Activated T-cell treated with anti-CD3 and anti-CD28 coated beads, Interleukin-2, amount 50 U/mL, for 48 hours (primary cell): ENCODE measurements around the gene GADD45GIP1.
"Not testable (repeated sequence)": the region's sequence is repeated elsewhere in the genome, so short reads cannot be mapped to it uniquely, and the experiment has no call there.

ENCODE experiments used
- DNase-seq, 2 experiments: peaks; one replicate each; pipeline ENCODE4 v3.0.0-alpha.2; 2020

Gene GADD45GIP1

DNA sequence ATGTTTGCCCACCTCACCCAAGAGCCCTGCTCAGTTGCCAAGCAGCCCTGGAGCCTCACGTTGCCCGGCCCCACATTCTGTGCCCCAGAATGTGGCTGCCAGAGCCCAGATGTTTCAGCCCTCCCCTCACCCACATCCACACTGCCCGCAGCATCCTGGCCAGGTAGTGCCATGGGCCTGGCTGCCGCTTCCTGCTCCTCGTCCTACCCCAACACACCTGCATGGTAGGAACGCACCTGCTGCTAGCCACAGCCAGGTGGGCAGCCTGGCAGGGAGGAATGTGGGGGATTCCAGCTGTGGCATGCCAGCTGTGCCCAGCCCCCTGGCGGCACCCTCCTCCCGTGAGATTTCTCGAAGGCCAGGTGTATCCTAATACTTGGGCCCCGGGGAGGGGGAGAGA lies 30.8 kb upstream of the GADD45GIP1 start:
- no peak for DNase-seq

DNA sequence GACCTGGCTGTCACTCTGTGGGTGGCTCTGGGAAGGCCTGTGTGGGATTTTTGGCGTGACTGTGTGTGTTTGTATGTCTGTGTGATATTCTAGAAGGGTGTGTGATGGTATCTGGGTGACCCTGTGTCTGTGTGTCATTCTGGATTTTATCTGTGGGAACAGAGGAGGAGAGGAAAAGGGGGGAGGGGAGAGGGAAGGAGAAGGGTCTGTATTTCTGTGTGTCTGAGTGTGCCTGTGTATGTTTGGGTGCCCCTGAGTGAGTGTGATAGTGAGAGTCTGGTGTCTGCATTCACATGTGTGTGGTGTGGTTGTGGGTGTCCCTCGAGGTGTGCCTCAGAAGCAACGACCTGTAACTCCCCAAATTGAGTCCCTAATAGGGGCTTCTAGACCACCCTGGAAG lies 30.2 kb upstream of the GADD45GIP1 start:
- no peak for DNase-seq

DNA sequence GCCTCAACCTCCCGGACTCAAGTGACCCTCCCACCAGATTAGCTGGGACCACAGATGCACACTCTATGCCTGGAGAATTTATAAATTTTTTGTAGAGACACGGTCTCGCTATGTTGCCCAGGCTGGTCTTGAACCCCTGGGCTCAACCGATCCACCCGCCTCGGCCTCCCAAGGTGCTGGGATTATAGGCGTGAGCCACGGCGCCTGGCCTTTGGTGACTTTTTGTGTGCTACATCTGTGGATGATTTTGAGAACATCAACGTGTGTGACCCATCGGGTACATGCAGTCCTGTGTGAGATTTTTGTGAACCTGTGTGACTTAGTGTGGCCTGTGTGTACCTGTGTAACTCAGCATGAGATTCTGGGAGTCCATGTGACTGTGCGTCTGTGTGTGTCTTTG lies 29.7 kb upstream of the GADD45GIP1 start:
- no peak for DNase-seq

DNA sequence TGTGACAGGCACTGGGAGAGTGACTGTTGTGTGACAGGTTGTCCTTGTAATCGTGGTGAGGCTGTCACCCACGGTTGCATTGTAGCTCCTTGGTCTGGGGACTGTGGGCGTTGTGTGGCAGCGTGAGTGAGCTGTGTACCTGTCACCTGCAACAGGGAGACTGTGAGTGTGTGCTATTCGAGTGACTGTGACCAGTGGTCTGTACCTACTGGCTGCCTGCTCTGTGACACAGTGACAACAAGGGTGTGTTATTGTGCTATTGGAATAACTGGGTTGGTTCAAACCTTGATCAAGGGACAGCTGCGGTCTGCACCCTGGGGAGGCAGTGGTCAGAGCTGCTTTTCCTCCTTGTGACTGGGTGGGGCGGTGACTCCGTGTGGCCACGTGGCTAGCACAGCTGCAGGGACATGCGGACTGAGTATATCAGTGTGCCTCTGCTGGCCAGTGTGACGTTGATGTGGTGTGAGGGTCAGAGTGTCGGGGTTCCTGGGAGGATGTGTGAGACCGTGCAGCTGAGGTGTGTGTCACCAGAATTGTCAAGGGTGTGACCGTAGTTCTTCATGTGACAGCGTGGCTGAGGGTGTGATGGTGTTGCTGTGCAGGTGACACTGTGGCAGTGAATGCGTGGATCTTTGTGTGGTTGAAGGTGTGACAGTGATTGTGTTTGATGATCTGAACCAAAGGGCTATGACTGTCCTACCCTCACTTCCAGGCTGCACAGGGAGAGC lies 28.2 kb upstream of the GADD45GIP1 start:
- no peak for DNase-seq

DNA sequence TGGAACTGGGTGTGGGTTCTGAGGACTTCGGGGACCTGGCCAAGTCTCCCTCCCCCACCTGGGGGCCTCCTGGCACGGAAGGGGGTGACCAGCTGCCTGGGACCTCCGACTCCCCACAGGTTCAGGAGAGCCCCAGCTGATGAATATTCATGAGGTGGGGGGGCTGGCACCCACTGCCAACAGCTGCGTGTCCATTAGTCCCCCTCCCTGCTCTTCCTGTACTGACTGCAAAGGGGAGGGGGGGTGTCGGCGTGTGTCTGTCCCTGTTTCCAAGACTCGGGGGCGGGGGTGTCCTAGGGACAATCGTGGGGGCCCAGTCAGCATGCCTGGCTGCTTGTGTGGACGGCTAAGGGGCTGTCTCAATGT lies 27.6 kb upstream of the GADD45GIP1 start:
- DNase-seq = no peak

DNA sequence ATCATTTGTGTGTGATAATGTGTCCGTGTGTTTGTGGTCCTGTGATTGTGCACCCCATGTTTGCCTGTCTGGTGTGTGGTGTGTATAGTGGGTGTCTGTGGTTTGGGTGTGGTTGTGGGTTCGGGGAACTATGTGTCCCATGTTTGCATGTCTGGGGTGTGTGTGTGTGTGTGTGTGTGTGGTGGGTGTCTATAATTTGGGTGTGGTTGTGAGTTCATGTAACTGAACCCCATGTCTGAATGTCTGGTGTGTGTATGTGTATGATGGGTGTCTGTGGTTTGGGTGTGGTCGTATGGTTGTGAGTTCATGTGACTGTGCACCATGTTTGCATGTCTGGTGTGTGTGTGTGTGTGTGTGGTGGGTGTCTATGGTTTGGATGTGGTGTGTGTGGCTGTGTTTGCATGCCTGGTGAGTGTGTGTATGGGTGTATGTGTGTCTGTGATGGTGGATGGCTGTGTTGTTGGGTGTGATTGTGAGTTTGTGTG lies 27.2 kb upstream of the GADD45GIP1 start:
- no peak for DNase-seq

DNA sequence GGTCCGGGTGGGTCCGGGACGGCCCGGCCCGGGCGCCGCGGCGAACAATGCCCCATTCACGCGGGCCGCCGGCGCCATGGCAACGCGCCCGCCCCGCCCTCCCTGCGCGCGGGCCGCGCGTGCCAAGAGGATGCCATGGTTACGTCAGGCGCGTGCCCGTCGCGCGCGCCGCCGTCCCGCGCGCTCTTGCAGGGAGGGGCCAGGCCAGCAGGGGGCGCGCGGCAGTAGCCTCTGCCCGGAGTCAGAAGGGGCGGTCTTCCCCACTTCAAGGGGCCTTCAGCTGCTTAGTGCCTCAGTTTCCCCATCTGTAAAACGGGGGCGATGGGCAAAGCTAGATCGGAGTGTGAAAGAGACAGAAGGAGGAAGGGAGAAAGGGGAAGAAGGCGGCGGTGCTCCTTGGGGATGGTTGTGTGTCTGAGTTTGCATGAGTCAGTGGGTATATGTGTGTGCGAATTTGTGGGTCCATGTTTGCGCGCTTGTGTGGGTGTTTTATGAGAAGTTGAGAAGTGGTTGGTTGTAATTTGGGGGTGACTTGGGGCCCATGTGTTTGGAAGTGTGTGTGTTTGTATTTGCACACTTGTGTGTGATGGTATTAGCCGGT lies 26.6 kb upstream of the GADD45GIP1 start:
- peak; percentile 92 for DNase-seq

DNA sequence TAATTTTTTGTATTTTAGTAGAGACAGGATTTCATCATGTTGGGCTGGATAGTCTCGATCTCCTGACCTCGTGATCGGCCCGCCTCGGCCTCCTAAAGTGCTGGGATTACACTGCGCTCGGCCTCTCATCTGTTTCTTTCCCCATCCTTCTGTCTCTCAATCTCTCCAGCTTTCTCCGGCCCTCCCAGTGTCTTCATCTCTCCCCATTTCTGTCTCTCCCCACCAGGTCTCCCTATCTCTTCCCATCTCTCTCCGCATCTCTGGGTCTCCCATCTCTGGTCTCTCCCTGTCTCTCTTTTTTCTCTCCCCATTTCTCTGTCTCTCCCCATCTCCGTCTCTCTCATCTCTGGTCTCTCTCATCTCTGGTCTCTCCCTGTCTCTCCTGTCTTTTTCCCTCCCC lies 26.1 kb upstream of the GADD45GIP1 start:
- DNase-seq = no peak

DNA sequence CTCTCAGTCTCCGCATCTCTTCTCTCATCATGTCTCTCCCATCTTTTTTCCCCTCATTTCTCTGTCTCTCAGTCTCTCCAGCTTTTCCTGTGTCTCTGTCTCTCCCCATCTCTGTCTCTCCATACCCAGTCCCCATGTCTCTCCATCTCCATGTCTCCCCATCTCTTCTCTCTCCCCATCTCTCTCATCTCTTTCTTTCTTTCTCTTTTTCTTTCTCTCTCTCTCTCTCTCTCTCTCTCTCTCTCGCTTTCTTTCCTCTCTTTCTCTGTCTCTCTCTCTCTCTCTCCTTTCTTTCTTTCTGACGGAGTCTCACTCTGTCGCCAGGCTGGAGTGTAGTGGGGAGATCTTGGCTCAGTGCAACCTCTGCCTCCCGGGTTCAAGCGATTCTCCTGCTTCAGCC lies 25.6 kb upstream of the GADD45GIP1 start:
- DNase-seq = no peak

DNA sequence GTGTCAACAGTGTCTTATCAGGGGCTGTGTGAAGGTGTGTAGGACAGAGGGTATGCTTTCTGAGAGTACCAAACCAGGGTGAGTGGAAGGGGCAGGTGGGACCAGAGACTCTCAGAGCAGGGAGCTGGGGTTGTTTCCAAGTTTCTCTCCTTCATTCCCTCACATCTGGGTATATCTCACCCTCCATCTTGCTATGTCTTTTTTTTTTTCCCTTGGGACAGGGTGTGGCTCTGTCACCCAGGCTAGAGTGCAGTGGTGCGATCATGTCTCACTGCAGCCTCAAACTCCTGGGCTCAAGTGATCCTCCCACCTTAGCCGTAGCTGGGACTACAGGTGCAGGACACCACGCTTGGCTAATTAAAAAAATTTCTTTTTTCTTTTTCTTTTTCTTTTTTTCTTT lies 23.0 kb upstream of the GADD45GIP1 start:
- no peak for DNase-seq

DNA sequence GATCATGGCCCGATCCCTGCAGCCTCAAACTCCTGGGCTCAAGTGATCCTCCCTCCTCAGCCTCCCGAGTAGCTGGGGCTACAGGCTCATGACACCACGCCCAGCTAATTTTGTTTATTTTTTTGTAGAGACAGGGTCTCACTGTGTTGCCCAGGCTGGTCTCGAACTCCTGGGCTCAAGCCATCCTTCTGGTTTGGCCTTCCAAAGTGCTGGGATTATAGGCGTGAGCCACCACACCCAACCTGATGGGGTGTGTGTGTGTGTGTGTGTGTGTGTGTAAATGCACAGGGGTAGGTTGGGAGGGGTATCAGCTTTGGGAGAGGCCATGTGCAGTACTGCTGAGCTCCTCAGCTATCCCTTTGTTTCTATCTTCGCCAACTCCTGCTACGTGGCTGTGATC lies 19.1 kb upstream of the GADD45GIP1 start:
- not testable (repeated sequence) for DNase-seq

DNA sequence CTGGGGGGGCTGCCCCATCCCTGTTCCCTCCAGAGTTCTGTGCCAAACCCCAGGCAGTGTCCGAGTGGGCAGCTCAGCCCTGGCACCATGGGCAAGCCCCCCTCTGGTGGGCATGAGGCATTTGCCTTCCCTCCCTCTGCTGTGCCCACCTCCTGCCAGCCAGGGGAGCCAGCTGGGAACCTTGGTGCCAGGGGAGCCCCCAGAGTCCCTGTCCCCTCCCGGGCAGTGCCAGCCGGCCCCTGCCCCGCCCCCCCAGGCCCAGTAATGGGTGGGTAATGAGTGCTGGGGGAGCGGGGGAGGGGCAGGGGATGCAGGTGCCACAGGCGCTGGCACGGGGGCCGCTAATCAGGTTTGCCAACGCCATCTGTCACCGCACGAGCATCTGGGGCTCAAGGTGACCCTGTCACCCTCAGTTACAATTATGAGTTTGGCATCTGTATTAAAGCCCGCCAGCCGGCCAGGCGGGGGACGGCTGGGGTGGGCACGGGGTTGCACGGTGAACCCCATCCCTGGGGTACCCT lies 18.3 kb upstream of the GADD45GIP1 start:
- no peak for DNase-seq

DNA sequence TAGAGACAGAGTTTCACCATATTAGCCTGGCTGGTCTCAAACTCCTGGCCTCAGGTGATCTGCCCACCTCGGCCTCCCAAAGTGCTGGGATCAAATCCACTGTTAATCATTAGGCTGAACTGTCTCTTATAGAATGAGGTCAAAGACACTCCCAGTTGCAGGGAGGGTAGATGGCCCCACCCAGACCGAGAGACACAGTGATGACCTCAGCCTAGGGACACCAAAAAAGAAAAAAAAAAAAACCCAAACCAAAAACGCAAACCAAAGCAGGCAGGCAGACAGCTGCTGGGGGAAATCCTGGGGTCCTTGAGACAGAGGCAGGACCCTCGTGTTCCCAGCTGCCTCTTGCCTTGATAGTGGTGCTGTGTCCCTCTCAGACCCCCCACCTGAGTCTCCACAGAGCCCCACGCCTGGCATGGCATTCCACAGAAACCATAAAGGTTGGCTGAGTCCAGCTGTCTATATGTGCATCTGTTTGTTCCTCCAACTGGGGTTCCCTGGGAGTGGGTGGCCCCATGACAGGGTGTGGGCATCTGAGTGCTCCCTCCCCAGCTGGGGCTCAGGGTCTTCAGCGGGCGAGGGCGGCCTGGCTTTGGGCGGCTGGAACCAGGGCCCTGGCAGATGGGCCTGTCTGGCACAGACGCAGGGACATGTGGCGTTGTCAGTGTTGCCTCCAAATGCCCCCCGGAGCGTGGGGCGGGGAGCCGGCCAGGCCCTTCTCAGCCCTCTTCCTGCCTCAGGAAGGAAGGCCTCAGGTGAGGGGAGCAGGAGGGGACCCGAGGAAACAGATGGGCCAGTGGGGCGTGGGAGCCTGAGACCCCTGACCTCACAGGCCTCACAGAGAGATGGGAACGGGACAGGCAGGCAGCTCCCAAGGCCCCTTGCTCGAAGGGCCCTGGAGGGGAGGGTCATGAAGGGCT lies 17.5 kb upstream of the GADD45GIP1 start:
- no peak for DNase-seq

DNA sequence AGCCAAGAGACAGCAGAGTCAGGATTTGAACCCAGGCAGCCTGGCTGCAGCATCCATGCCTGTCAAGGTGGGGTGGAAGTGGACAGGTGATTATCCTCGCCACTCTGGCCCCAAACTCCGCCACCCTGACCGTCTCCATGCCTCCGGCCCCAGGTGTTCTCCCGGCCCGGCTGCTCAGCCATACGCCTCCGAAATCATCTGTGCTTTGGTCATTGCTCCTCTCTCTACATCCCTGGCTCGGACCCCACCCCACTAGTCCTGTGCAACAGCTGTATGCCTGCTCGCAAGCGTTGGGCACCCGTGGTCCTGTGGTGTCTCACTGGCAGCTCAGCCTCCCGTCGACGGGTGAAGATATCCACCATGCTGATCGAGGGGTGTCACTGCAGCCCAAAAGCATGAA lies 16.2 kb upstream of the GADD45GIP1 start:
- DNase-seq = no peak

DNA sequence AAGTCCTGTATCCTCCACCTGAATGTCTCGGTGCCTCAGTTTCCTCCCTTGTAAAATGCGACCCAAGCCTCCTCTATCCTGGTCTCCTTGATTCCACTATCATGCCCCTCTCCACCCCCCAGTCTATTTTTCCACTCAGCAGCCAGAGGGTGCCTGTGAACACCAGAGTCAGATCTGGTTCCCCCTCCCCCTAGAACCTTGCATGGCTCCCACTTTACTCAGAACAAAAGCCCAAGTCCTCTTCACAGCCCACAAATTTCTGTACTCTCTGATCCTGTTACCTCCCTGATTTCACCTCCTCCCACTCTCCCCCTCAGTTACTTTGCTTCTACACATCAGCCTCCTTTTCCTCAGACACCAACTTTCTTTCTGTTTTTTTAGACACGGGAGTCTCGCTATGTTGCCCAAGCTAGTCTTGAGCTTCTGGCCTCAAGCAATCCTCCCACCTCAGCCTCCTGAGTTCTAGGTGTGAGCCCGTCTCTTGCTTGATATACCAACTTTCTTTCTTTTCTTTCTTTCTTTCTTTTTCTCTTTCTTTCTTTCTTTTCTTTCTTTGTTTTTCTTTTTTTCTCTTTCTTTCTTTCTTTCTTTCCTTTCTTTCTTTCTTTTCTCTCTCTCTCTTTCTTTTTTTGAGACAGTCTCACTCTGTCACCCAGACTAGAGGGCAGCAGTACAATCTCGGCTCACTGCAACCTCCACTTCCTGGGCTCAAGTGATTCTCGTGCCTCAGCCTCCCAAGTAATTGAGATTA lies 13.2 kb upstream of the GADD45GIP1 start:
- no peak for DNase-seq

DNA sequence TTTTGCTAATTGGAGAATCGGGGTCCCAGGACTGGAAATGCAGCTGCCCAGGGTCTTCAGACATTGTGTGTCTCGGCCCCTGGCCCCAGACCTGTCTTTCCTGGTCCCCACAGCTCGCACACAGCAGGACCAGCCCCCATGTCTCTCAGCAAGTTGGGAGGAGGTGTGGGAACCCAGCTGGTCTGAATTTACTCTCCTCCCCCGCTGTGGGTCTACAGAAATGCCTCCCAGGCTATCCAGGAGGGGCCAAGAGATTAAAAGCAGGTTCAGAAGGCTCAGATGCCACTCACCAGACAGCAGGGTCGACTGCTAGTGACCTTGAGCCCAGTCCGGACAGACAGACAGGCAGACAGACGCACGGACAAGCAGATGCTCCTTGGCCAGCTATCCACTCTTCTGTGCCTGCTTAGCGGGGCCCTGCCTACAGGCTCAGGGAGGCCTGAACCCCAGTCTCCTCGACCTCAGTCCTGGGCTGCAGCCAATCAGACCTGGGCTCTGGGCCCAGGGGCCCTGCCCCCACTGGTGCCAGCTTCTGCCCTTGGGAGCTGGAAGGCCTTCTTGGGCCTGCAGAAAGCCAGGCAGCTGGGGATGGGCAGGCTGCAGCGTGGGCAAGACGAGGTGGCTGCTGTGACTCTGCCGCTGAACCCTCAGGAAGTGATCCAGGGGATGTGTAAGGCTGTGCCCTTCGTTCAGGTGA lies 12.4 kb upstream of the GADD45GIP1 start, which contains the start of gene DAND5:
TSS of gene DAND5 (plus strand) at position 285 of the 697 bp plus-strand sequence. CDS start at position 370, 85 bp downstream.
- no peak for DNase-seq

DNA sequence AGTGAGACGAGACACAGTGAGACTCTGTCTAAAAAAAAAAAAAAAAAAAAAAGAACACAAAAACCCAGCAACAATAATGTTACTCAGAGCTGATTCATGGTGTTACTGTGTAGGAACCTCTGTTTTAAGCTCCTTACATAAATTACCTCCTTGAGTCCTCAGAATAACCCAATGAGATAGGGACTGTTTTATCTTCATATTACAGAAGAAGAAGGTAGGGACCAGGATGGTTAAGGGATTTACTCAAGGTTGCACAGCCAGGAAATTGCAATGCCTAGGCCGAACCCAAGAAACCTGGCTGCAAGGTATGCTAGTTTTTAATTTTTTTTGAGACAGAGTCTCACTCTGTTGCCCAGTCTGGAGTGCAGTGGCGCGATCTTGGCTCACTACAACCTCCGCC lies 10.9 kb upstream of the GADD45GIP1 start:
- no peak for DNase-seq

DNA sequence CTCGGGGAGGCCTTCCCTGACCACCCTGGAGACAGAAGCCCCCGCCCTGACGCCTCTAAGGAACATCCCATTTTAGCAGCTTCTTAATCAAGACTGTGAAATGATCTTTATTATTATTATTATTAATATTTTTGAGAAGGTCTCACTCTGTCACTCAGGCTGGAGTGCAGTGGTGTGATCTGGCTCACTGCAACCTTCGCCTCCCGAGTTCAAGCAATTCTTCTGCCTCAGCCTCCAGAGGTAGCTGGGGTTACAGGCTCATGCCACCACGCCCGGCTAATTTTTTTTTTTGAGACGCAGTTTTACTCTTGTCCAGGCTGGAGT lies 8.8 kb upstream of the GADD45GIP1 start:
- no peak for DNase-seq

DNA sequence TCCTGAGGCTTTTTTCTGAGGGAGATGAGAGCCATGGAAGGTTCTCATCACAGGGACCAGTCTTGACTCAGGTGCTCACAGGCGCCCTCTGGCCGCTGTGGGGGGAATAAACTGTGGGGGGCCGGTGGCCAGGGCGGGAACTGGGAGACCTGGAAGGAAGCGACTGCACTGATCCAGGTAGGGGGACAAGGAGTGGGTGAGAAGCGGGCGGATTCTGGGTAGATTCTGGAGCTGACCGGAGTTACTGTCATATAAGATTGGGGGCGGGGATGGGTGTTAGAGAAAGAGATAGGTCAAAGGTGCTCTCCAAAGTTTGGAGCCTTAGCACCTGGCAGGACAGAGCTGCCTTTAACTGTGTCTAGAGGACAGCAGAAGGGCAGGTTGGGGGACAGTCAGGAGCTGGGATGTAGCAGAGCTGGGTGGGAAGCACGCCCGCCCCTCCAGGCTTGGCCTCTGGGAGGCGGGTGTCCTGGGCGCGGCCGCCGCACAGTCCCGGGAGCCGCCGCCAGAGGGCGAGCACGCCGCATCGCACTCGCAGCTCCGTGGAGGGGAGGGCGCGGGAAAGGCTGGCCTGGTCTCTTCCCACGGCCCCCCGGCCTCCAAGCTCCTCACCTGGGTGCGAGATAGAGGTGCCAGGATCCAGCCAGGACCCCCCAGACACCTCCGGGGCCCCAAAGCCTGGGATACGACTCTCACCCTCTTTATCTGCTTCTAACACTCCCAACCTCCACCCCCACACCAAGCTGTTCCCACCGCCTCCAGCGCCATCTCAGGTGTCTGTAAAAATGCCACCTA lies 8.2 kb upstream of the GADD45GIP1 start:
- DNase-seq = peak; percentile 94 to 97

DNA sequence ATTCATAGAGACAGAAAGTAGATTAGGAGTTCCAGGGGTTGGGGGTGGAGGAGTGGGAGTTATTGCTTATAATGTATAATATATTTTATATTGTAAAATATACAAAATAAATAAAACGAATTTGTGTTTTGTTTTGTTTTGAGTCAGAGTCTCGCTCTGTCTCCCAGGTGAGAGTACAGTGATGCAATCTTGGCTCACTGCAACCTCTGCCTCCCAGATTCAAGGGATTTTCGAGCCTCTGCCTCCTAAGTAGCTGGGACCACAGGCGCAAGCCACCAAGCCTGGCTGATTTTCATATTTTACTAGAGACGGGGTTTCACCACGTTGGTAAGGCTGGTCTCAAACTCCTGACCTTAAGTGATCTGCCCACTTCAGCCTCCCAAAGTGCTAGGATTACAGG lies 2.5 kb upstream of the GADD45GIP1 start:
- DNase-seq = no peak

DNA sequence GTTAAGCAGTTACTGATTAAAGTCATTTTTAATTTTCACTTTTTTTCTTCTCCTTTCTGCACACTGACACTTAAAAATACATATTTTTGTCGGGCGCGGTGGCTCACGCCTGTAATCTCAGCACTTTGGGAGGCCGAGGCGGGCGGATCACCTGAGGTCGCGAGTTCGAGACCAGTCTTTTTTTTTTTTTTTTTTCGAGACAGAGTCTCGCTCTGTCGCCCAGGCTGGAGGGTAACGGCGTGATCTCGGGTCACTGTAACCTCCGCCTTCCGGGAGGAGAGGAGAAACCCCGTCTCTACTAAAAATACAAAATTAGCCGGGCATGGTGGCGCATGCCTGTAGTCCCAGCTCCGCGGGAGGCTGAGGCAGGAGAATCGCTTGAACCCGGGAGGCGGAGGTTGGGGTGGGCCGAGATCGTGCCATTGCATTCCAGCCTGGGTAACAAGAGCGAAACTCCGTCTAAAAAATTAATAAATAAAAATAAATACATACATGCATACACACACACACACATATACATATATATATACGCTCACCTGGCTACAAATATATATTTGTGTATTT lies 448 bp upstream of the GADD45GIP1 start:
- DNase-seq = not testable (repeated sequence)
